ENCODE results near the gene SMARCA2.

The SMARCA2 gene

DNA sequence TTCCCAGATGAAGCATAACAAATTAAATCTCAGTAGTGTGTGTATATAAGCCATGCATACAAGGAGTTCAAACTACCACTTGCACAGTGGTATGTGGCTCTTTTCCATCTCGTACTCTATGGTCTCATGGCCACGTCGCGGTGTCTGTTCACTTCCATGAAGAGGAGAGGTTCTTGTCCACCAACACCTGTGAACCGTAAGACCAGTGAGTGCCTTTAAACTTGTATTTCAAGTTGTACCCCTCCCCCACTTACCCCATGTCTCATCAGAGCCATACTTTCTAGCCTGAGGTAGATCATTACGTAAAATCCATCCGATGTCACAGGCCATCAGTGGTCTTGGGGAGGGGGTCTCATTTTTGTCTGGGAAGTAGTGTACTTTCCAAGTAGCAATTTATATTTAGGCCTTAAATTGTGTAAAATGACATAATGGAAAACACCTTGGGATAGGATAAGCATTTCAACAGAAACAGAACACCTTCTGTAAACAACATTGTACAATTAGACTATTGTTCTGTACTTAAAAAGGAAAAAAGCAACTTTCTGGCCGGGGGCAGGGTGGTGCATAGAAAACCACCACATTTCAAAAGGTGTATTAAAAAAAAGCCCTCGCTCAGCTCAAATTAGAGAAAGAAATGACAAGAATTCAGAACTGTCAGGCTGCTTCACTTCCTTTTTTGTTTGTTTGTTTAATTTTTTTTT lies 163.0 kb downstream of the SMARCA2 start:
- no peak for DNase-seq

DNA sequence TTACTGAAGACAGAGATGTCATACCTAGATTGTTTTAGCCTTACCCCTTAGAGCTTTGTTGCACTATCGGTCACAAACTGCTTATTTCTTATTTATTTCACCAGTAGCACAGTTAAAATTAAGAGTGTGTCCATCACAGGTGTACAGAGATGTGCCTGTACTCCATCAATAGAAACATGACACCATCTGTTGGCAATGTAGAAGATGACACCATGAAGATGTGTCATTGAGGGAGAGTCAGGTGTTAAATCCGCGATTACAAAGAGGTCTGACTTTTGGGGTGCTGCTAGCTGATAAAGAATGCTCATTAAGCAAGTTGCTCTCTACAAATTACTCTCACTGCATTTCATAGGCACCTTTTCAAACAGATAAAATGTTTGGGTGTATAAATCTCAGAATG lies 164.4 kb downstream of the SMARCA2 start:
- no peak for DNase-seq

DNA sequence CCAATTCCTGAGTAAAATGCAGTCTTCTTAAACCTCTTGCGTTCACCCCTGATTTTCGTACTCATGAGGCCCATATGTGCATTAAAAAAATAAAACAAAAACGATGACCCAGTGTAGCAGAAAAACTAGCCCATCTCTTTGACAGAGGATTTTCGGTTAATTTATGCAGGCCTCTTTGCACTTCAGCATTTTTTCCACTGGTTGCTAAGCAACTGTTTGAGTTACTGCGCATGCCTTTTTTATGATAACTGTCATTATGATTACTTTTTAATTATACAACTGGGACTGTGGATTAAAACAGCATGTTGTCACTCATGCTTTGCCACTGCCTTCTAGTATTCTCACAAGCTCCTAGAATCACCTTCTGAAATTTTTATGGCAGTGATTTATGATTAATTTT lies 165.0 kb downstream of the SMARCA2 start:
- peak; percentile 9 for DNase-seq

DNA sequence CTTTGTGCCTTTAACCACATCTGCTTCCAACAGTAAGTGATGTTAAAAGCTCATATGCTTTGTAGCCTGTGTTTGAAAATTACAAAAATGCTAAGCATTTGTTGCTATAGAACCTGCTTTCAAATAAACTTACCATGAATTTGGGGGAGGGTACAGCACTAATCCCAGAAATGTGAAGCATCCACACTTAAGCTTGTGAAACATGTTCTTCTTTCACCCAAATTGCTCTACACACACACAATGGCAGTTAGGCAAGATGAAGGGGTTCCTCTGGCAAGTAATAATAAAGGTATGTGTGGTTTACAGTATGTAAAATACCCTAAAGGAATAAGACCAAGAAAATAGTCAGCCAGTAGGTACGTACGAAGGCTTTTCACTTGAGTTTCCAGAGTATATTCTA lies 165.6 kb downstream of the SMARCA2 start:
- DNase-seq = no peak

DNA sequence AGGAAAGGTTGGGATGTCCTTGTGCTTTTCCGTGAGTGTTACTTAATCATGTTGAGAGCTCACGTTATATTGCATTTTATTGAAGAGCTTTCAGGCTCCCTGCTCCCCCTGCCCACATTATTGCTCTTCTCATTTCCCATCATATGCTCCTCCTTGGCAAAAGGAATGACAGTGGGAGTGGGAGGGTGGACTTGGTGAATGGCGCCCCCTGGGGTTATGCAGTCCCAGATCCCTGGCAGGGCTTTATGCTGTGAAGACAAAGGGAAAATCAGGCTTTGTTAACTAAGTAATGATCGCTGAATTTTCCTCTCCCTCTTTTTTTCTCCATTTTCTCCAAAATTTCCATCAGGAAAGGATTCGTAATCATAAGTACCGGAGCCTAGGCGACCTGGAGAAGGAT lies 166.6 kb downstream of the SMARCA2 start:
- no peak for DNase-seq

DNA sequence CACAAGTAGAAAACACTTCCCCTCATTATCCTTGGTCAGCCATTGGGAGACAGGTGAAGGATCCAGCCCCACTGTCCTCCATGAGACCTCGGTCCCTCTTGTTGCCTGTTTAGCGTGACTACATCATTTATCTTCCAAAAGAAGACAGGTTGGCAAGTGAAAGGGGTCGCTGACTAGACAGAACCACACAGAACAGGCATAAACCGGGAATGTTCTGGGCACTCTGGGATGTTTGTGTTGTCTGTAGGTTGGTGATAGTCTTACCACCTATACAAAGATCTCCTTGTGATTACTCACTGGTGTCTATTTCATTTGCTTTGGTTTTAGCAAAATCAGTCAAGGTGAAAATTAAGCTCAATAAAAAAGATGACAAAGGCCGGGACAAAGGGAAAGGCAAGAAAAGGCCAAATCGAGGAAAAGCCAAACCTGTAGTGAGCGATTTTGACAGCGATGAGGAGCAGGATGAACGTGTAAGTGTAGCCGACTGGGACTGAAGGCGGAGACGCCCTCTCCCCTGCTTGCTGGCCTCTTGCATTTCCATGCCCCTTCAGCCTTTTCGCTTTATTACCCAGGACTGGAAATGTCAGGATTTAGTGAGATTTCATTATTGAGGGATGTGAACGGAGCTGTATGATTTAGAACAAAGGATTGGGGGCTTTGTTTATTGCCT lies 175.9 kb downstream of the SMARCA2 start:
- no peak for DNase-seq

DNA sequence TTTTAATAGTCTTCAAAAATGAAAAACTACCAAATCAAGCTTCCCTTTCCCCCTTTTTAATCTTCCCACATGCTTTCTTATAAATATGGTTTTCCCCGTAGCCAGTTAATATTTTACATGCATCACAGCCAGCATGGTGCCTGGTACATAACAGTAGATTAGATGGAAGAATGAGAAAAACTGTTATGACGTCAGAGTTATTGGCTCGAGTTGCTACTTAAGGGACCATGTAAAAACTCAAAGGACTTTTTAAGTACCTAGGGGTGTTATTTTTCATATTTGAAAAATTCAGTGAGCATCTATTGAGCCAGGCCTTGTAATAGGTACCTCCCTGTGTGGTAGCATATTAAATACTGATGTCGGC lies 176.4 kb downstream of the SMARCA2 start:
- no peak for DNase-seq

DNA sequence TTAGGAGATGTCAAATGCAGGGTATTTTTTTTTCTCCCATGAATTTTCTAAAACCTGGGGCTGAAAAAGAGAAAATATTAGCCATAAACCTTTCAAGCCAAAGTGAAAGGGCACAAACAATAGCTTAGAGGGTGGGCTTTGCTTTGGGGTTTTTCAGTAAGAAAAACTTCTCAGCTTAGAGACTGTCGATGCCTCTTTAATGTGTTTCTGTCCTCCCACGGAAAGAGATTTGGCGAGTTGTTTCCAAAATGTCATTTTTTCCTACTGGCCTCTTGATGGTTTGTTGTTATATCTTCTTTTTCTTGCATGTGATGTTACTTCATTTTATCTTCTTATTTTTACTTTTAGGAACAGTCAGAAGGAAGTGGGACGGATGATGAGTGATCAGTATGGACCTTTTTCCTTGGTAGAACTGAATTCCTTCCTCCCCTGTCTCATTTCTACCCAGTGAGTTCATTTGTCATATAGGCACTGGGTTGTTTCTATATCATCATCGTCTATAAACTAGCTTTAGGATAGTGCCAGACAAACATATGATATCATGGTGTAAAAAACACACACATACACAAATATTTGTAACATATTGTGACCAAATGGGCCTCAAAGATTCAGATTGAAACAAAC lies 177.3 kb downstream of the SMARCA2 start:
- DNase-seq = no peak

DNA sequence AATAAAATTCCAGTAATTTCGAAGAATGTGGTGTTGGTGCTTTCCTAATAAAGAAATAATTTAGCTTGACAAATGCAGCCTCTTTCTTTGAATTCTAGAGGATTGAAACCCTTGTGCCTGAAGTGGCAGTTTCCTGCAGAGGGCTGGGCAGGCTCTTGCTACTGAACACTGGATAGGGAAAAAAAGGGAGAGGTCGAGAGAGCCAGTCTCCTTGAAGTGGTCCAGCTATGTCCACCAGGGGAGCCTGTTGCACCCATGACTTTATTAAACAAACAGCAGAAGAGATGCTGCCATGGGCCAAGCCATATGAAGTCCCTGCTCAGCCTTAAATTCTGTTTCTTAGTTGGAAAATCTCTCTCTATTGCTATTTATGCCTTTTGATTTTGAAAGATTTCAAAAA lies 178.4 kb downstream of the SMARCA2 start:
- DNase-seq = no peak

DNA sequence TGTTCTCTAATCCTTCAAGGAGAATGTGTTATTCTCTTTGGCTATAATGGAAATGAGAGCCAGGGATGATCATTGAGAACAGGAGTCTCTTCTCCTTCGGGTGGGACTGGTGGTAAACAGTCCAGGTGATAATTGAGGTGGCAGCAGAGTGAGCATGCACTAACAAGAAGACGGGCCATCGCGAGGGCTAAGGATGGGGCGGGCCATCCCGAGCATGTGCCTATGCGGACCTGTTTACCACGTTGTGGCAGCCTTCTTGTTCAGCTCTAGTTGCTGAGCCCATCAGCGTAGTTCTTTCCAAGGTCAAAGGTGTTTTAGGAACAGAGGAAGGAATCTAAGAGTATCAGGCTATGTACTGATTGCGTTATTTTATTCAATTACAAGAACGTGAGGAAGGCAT lies 180.1 kb downstream of the SMARCA2 start:
- DNase-seq = no peak

DNA sequence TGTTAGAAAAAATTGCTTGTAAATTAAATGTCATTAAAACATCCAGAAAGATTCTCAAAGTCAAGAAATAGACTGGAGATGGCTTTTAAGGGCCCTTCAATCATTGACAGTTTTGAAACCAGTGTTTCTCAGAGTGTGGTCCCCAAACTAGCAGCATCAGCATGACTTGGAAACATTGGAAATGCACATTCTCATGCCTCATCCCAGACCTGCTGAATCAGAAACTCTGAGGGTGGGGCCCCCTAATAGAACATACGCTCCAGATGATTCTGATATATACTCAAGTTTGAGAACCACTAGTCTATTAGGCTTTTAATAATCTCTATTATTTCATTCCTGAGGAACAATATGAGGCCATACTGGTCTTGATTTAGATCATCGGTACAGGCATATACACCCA lies 181.6 kb downstream of the SMARCA2 start:
- DNase-seq = no peak

DNA sequence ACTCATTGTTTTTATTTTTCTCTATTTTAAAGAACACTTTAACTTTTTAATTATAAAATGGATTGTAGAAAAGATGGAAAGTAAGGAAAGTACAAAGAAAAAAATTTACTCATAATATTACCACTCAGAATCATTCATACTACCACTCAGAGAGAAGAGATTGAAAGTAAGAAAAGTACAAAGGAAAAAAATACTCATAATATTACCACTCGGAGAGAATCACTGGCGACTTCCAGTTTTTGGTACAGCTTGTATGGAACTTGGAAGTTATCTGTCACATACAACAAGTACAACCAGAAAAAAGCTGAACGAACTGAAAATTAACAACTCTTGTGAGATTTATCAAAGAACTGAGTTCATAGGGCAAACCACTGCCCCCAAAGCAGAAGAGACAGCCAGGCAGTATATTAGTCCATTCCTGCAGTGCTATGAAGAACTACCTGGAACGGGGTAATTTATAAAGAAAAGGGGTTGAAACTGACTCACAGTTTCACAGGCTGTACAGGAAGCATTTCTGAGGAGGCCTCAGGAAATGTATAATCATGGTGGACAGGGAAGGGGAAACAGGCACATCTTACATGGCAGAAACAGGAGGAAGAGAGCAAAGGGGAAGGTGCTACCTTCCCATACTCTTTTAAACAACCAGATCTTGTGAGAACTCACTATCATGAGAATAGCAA lies 183.9 kb downstream of the SMARCA2 start:
- DNase-seq = no peak

DNA sequence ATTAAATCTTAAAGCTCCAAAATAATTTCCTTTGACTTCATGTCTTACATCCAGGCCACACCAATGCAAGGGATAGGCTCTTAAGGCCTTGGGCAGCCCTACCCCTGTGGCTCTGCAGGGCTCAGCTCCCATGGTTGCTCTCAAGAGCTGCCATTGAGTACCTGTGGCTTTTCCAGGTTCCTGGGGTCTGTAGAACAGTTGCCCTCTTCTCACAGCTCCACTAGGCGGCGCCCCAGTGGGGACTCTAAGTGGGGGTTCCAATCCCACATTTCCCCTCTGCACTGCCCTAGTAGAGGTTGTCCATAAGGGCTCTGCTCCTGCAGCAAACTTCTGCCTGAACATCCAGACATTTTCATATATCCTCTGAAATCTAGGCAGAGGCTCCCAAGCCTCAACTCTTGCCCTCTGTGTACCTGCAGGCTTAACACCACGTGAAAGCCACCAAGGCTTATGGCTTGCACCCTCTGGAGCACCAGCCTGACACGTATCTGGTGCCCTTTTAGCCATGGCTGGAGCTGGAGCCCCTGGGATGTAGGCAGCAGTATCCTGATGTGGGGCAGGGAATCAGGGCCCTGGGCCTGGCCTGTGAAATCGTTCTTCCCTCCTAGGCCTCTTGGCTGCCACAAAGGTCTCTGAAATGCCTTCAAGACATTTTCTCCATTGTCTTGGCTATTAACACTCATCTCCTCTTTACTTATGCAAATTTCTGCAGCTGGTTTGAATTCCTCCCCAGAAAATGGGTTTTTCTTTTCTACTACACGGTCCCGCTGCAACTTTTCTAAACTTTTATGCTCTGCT lies 185.1 kb downstream of the SMARCA2 start:
- DNase-seq = no peak

DNA sequence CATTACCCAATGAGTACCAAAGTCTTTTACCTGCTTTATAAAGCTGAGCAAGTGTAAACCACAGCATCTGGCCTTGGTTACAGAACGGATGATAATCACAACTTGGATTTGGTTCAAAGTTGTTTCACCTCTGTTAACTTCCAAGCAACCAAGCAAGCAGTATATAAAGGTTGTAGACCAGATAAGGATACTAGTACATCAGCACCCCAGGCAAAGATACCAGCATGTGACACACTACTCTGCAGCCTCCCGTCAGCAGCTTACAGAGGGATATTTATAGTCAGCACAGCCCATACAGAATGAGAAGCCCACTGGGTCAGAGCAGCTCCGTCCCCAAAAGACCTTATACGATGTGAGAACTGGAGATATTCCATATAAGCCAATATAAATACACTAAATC lies 193.3 kb downstream of the SMARCA2 start:
- no peak for DNase-seq

DNA sequence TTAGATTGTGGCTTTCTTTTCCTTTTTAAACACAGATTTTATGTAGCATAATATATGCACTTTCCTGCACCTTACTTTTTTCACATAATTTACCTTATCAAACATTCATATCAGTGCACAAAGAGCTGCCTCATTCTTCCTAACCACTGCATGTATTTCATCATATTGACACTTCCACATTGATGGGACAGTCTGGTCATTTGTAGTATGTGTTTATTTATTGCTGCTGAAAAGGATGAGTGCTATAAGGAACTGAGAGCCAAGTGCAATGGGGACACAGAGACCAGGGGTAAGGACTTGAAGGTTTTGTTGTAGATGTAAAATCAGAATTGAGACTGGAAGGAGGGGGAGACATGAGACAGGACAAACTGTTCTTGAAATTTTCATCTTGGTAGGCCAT lies 193.8 kb downstream of the SMARCA2 start:
- no peak for DNase-seq

DNA sequence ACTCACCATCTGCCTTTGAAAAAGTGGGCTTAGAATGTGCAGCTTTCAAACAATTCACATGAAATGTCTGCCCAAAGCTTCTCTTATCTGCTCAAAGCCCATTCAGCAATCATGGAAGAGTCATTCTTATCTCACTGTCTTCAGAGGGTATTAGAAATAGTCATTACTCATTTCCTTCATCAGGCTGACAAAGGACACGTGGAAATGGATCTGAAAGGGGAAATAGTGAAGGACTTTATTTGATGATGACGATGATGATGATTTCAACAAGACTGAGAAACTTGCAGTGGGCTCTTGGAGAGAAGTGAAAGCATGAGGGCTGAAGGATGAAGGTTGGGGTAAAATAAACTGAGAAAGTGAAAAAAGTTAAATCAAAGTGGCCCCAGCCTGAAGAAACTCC lies 194.3 kb downstream of the SMARCA2 start:
- DNase-seq = no peak

DNA sequence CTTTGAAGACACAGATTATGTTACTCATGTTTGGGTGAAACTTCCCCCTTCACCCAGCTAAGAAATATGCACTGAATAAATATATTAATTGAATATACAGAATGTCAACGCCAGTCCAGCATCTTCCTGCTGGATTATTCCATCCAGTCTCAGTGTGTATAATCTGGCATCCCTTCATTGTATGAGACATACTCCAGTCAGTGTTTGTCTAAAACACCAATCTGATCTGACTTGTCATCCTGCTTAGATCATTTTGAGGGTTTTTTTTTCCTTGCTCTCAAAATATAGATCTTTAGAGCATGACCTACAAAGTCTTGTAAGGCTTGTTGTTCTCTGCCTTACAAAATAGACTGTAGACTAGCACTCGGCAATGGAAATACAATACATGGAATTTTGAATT lies 195.1 kb downstream of the SMARCA2 start:
- DNase-seq = no peak

DNA sequence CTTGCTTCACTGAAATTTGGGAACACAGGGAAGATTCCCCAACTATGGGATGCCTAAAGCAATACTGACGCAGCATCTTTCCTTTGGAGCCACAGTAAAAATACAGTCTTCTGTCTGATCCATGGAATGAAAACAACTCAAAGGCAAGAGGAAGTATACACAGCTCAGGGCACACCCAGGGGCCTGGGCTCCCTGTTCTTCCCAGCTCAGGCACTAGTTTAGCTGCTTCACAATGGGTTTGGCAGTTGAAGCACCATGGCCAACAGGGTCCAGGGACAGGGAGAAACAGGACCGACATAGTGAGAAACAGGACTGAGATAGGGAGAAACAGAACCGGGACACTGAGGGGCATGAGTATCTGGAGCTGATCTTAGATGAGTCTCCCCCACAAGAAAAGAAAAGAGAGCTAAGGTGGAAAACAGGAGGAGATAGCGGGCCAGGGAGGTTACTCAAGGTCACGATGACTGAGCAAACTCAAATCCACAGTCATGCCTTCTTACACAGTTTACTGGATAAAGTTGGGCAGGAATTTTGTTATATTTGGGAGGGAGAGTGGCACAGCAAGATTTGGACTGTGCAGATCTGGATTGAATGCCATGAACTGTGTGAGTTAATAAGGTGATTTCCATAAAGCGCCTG lies 198.8 kb downstream of the SMARCA2 start:
- no peak for DNase-seq

DNA sequence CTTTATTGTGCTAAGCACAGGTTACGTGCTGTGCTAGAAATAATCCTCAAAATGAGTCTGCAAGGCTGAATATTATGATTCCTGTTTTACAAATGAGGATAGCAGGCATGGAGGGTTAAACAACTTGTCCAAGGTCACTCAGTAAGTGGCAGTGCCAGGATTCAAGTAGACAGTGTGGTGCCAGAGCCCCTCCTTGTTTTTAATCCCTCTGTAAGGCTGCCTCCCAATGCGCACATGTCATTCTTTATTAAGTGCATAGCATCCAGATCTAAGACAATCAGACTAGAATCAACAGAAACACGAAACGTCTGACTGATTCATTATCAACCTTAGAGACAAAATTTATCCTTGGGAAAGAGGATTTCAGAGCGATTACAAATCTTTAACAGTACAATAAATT lies 199.6 kb downstream of the SMARCA2 start:
- no peak for DNase-seq

DNA sequence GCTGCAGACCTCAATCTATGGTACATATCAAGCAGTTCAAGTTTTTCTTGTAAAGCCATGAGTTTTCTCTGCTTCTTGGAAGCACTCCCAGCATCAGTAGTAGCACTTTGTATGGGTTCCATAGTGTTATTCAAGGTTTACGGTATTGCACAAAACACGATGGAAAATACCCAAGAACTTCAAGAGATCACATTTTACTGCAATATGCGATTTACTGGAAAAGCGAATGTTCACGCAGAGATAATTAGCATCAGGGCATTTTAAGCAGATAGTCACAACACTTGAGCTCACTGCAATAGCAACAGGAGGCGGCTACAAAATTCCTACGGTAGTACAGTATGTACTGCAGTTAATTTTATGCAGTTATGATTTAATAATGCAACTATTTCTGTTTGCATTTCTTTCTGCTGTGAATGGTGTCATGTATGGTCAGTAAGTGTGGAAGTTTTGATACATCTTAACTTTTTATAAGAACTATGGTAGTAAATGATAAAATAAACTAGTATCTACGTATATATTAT lies 200.8 kb downstream of the SMARCA2 start:
- DNase-seq = no peak

DNA sequence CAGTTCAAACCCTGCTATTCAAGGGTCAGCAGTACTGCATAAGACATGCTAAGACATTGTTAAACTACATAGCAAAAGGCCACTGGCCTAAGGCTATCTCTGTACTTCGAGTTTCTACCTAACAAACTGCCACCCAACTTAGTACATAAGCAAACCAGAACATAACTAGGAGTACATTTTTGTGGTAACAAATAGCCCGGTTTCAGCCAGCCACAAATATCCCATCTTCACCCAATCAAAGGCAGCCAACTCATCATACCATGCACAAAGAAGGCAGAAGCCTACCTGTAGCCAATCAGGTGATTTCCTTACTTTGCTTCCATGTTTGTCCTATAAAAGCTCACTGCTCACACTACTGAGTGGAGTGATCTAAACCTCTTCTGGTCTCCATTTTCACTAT lies 201.4 kb downstream of the SMARCA2 start:
- DNase-seq = no peak

DNA sequence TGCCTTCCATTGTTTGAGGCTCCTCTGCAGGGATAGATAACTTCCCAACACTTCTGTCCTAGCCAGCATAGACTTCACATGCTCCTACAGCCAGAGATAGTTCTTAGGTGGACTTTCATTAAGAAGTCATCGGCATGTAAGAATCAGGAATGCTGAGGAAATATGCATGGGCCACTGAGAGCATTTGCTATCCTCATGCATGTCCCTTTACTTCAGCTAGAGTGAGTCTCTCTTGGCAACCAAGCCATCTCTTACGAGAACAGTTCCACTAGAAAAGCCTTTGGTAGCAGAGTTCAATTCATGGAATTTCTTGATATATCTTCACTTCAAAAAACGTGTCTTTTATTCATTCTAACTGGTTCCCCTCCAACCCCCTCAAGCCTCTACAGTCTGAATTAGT lies 202.4 kb downstream of the SMARCA2 start:
- no peak for DNase-seq
